Mucosa of rectum (tissue), 2 donors: Measurements from ENCODE around the gene DISP3.

ENCODE experiments used
- H3K27ac ChIP-seq, 2 donors: one replicate each; pipeline ENCODE4 v1.7.0; 2013; ENCODE audit warnings: inconsistent platforms in 2 of 2, low read depth in 2 of 2, low read length in 2 of 2
- H3K27me3 ChIP-seq, 2 donors: one replicate each; pipeline ENCODE4 v1.7.0; 2013; ENCODE audit warnings: low read length in 2 of 2; ENCODE audit not compliant: control insufficient read depth in 2 of 2, insufficient read depth in 2 of 2
- H3K36me3 ChIP-seq, 2 donors: one replicate each; pipeline ENCODE4 v1.7.0; 2013; ENCODE audit warnings: low read length in 2 of 2; ENCODE audit not compliant: control insufficient read depth in 2 of 2, insufficient read depth in 2 of 2
- H3K4me1 ChIP-seq, 2 donors: one replicate each; pipeline ENCODE4 v1.7.0; 2013; ENCODE audit warnings: low read length in 2 of 2, mild to moderate bottlenecking in 1 of 2; ENCODE audit not compliant: control insufficient read depth in 2 of 2, insufficient read depth in 2 of 2
- H3K4me3 ChIP-seq, 2 donors: one replicate each; pipeline ENCODE4 v1.7.0; 2013; ENCODE audit warnings: low read length in 2 of 2
- H3K9ac ChIP-seq, 2 donors: one replicate each; pipeline ENCODE4 v1.7.0; 2013; ENCODE audit warnings: low read length in 2 of 2, low read depth in 1 of 2, mild to moderate bottlenecking in 1 of 2
- H3K9me3 ChIP-seq, 2 donors: one replicate each; pipeline ENCODE4 v1.7.0; 2013; ENCODE audit warnings: low read length in 2 of 2; ENCODE audit not compliant: control insufficient read depth in 2 of 2
- donor health status: healthy.
- donor health status: Normal muscosa, but diverticular disease.

DISP3 gene, protein sequence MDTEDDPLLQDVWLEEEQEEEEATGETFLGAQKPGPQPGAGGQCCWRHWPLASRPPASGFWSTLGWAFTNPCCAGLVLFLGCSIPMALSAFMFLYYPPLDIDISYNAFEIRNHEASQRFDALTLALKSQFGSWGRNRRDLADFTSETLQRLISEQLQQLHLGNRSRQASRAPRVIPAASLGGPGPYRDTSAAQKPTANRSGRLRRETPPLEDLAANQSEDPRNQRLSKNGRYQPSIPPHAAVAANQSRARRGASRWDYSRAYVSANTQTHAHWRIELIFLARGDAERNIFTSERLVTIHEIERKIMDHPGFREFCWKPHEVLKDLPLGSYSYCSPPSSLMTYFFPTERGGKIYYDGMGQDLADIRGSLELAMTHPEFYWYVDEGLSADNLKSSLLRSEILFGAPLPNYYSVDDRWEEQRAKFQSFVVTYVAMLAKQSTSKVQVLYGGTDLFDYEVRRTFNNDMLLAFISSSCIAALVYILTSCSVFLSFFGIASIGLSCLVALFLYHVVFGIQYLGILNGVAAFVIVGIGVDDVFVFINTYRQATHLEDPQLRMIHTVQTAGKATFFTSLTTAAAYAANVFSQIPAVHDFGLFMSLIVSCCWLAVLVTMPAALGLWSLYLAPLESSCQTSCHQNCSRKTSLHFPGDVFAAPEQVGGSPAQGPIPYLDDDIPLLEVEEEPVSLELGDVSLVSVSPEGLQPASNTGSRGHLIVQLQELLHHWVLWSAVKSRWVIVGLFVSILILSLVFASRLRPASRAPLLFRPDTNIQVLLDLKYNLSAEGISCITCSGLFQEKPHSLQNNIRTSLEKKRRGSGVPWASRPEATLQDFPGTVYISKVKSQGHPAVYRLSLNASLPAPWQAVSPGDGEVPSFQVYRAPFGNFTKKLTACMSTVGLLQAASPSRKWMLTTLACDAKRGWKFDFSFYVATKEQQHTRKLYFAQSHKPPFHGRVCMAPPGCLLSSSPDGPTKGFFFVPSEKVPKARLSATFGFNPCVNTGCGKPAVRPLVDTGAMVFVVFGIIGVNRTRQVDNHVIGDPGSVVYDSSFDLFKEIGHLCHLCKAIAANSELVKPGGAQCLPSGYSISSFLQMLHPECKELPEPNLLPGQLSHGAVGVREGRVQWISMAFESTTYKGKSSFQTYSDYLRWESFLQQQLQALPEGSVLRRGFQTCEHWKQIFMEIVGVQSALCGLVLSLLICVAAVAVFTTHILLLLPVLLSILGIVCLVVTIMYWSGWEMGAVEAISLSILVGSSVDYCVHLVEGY (N-terminal part only)

DNA sequence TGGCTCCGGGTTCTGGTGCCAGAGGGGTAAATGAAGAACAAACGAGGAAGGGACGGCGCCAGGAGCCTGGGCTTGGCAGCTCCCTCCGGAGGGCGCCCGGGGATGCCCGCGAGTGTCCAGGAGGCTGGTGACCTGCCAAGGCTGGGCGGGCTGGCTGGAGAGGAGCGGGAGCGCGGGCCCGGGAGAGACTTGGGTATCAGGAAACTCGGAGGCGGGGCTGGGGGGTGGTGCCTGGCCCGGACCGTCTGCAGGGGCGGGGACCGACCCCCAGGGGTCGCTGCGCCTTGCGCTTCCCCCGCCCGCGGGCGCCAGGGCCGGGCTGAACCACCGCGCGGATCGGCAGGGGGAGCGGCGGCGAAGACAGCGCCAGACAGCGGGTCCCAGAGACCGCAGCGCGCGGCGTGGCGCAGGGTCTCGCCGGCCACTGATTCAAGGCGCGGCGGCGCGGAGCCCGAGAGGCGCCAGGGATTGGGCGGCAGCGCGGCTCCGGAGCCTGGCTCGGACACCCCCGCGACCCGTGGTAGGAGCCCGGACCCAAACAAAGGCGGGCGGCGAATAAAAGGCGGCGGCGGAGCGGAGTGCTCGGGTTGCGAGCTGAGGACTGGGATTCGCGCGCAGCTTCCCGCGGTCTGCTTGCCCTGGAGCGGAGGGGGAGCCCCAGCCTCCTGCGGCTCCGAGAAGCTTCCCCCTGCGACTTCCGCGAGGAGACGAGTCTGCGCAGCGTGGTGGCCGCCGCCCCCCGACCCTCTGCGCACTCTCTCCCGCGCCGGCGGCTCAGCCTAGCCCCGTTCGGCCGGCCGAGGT, at the start of gene DISP3:
Gene DISP3 (plus strand): TSS at position 585 of the 804 bp plus-strand sequence. CDS start 21,838 bp downstream, outside the sequence.
- Histone ChIP-seq H3K36me3 (no peaks in the 10 kb centered on the region), H3K27me3 (peaks cover 26 to 36% of the 10 kb centered on the region in 2 donors), H3K27ac (no peak within 1 kb of the TSS), H3K9ac (no peak within 1 kb of the TSS), H3K4me3 (peak within 1 kb of the TSS; percentile 60 to 61), H3K9me3 (no peaks in the 10 kb centered on the region), H3K4me1 (peaks cover 3 to 4% of the 10 kb centered on the region in 2 donors)

DNA sequence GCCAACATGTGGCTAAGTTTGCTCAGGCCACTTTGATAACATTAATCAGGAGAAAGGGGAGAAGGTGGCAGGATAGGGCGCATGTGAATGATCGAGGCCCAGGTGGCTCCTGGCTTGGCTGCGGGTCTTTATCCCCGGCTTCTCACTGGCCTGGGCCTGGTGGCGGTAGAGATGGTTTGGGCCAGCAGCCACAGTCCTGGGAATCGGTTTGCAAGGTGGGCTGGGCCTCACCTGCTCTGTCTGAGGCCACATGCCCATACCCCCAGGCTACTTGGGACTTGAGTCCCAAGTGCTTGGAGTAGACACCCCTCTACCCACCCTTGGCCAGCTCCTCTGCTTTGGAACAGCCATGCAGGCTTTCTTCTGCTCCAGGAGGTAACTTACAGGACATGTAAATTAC, 49.7 kb upstream of the DISP3 start:
- no peak overlapping the region for H3K27ac ChIP-seq
- H3K9me3 ChIP-seq: no peaks in the 10 kb centered on the region
- no peaks in the 10 kb centered on the region for H3K4me1 ChIP-seq
- H3K4me3 ChIP-seq: no peak overlapping the region
- H3K9ac ChIP-seq: no peak overlapping the region
- no peaks in the 10 kb centered on the region for H3K27me3 ChIP-seq
- H3K36me3 ChIP-seq: no peaks in the 10 kb centered on the region

DNA sequence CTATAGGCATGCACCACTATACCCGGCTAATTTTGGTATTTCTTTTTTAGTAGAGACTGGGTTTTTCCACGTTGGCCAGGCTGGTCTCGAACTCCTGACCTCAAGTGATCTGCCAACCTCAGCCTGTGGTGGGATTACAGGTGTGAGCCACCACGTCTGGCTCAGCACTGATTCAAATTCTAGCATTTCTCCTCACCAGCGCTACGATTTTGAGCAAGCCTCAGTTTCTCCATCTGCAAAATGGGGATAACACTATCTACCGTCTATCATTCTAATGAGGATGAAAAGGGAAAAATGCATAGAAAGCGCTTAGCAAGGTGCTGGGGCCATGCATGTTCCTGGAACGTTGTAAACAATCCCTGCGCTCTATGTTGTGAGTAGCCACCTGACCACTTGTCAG, 49.0 kb upstream of the DISP3 start:
- Histone ChIP-seq H3K9me3 (no peaks in the 10 kb centered on the region), H3K27ac (no peak overlapping the region), H3K4me1 (no peaks in the 10 kb centered on the region)

DNA sequence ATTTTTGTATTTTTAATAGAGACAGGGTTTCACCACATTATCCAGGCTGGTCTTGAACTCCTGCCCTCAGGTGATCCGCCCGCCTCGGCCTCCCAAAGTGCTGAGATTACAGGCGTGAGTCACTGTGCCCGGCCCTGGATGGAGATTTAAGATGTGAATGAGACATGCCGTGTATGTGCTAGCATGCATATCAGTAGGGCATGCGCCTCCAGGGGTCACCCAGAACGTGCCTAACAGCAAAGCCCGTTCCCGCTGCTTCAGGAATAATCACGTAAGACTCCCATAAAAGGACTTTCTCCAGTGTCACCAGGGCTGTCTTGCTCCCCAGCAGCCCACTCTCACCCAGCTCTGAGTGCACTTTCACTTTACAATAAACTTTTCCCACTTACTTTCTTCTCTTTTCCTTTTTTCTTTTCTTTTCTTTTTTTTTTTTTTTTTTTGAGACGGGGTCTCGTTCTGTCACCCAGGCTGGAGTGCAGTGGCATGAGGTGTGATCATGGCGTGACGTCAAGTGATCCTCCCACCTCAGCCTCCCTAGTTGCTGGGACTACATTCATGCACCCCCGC, 46.9 kb upstream of the DISP3 start:
- Histone ChIP-seq H3K27me3 (no peaks in the 10 kb centered on the region), H3K9ac (no peak overlapping the region), H3K4me3 (no peak overlapping the region), H3K4me1 (no peaks in the 10 kb centered on the region), H3K36me3 (no peaks in the 10 kb centered on the region), H3K27ac (no peak overlapping the region), H3K9me3 (no peaks in the 10 kb centered on the region)

More for the DNA sequence above, 49.0 kb upstream of the DISP3 start:
- no peaks in the 10 kb centered on the region for H3K27me3 ChIP-seq
- H3K36me3 ChIP-seq: no peaks in the 10 kb centered on the region
- no peak overlapping the region for H3K9ac ChIP-seq
- no peak overlapping the region for H3K4me3 ChIP-seq

DNA sequence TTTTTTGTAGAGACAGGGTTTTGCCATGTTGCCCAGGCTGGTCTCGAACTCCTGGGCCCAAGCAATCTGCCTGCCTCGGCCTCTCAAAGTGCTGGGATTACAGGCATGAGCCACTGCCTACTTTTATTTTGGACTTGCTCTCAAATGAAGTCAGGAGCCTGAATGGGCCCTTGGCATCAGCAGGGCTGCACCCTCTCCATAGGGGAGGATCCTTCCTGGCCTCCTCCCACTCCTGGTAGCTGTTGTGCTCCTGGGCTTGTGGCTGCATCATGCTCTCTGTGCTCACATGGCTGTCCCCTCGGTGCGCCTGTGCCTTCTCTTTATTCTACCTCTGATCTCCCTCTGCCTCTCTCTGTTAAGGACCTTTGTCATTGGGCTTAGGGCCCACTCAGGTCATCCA, 46.4 kb upstream of the DISP3 start:
- H3K27ac ChIP-seq: no peak overlapping the region
- no peaks in the 10 kb centered on the region for H3K36me3 ChIP-seq
- no peak overlapping the region for H3K4me3 ChIP-seq
- no peaks in the 10 kb centered on the region for H3K9me3 ChIP-seq
- no peak overlapping the region for H3K9ac ChIP-seq
- no peaks in the 10 kb centered on the region for H3K4me1 ChIP-seq
- no peaks in the 10 kb centered on the region for H3K27me3 ChIP-seq

DNA sequence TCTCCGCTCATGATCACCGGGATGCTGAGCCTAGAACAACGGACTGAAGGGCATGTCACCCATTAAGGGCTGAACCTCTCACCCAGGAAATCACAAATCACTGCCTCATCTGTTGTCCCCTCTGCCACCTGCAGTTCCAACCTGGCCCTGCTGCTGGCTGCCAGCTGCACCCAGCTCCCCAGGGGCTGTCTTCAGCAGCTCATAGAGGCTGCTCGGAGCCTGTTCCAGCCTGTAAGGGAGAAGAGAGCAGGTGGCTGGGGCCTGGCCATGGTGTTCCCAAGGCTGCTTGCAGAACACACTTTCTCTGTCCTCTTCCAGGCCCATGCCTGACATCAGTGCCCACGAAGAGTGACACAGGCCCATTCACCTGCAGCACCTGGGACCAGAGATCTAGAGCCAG, 44.5 kb upstream of the DISP3 start:
- no peaks in the 10 kb centered on the region for H3K4me1 ChIP-seq
- no peaks in the 10 kb centered on the region for H3K9me3 ChIP-seq
- no peak overlapping the region for H3K9ac ChIP-seq
- H3K27ac ChIP-seq: no peak overlapping the region
- no peaks in the 10 kb centered on the region for H3K36me3 ChIP-seq
- no peak overlapping the region for H3K4me3 ChIP-seq
- H3K27me3 ChIP-seq: no peaks in the 10 kb centered on the region

DNA sequence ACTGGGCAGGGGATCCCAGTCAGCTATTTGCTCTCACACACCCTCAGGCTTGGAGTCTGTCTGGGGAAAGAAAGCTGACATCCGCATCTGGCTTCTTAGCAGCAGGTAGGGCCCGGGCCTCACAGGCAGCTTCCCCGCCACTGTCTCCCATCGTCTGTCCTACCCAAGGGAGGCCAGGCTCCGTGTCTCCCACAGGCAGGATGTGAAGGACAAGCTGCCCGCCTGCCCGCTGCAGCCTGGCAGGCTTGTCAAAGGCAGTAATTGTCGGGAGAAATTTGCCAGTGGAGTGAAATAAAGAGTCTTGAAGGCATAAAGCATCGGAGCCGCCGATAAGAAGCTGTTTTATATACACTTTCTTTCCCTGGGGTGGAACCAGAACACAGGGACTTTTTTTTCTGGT, 44.0 kb upstream of the DISP3 start:
- Histone ChIP-seq H3K4me3 (no peak overlapping the region), H3K27me3 (no peaks in the 10 kb centered on the region), H3K9me3 (no peaks in the 10 kb centered on the region), H3K9ac (no peak overlapping the region), H3K27ac (no peak overlapping the region), H3K4me1 (no peaks in the 10 kb centered on the region), H3K36me3 (no peaks in the 10 kb centered on the region)

DNA sequence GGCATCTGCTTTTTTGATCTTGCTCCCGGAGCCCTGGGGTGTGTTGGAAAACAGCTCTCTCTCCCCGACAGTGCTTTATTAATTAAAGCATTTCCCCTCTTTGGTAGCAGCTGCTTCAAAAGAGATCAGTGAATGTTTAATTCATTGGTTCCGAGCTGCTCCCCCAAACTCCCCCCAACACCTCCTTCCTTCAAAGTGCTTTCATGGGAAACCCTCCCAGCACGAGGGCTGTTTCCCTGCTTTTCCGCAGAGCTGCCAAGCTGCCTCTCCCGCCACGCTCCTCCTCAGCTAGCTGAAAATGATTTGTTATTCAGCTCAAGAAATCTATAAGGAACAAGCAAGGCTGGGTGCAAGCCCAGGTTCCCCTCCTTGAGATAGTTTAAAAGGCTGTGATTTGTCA, 40.0 kb upstream of the DISP3 start:
- H3K27me3 ChIP-seq: peaks cover 2 to 8% of the 10 kb centered on the region in 2 donors
- H3K4me3 ChIP-seq: no peak overlapping the region
- no peaks in the 10 kb centered on the region for H3K9me3 ChIP-seq
- no peaks in the 10 kb centered on the region for H3K36me3 ChIP-seq
- H3K4me1 ChIP-seq: no peaks in the 10 kb centered on the region
- H3K9ac ChIP-seq: no peak overlapping the region
- no peak overlapping the region for H3K27ac ChIP-seq

DNA sequence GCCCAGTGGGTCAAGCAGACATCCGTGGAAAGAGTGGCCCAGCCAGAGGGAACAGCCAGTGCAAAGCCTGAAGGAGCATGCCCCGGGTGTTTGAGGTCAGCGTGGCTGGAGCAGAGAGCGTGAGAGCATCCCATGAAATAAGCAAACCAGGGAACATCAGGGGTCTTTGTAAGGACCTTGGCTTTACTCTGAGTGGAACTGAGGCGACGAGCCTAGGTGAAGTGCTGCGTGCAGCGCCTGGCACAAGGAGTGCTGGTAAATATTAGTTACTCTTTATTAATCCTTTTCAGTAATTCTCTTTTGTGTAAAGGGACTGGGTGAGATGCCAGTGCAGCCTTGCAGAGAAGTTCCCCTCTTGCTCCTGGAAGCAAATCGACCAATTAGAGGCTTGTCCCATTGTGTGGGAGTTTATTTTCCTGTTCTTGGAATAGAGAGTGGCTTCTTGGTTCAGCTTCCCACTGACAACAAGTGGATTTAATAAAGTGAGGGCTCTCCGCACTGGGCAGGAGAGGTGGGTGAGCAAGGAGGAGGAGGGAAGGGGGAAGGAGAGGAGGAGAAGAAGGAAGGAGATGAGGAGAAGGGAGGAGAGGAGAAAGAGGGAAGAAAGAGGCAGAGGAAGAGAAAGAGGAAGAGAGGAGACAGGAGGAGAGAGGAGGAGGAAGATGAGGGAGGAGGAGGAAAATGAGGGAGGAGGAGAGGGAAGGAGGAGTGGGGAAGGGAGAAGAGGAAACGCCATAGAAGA, 37.6 kb upstream of the DISP3 start:
- Histone ChIP-seq H3K4me3 (no peak overlapping the region), H3K27me3 (peaks cover 2 to 13% of the 10 kb centered on the region in 2 donors), H3K4me1 (no peaks in the 10 kb centered on the region), H3K36me3 (no peaks in the 10 kb centered on the region), H3K9ac (no peak overlapping the region), H3K9me3 (no peaks in the 10 kb centered on the region), H3K27ac (no peak overlapping the region)
